Measurements from ENCODE around the gene MRTFB. TPM values are rescaled to one million over a fixed set of nuclear protein-coding genes. Genes with fewer than 3 reads are reported as not detected.

MRTFB gene
- total RNA-seq, 1 donor from 2014 or later: 31.4 TPM

GRCh38 chr16:14125000-14125681, 54.0 kb downstream of the MRTFB start:
- Mint-ChIP-seq H3K4me3 (ENCODE audit: unreplicated experiment) (no peak overlapping the region), H3K27me3 (ENCODE audit: unreplicated experiment) (no peaks in the 10 kb centered on the region), H3K4me1 (ENCODE audit: unreplicated experiment) (peaks cover 17% of the 10 kb centered on the region), H3K9me3 (ENCODE audit: unreplicated experiment) (peaks cover 3% of the 10 kb centered on the region), H3K27ac (ENCODE audit: unreplicated experiment) (peak overlapping the region; percentile 29), H3K36me3 (ENCODE audit: unreplicated experiment) (peaks cover under 1% of the 10 kb centered on the region)
- DNase-seq (ENCODE audit: extremely low spot score, unreplicated experiment): no peak
- TF ChIP-seq CTCF (IDR thresholded peaks at IDR 0.05): no peak

- no peak overlapping the region for H3K27ac Mint-ChIP-seq (ENCODE audit: unreplicated experiment)
- no peak overlapping the region for H3K4me3 Mint-ChIP-seq (ENCODE audit: unreplicated experiment)
- peaks cover 3% of the 10 kb centered on the region for H3K9me3 Mint-ChIP-seq (ENCODE audit: unreplicated experiment)
- no peaks in the 10 kb centered on the region for H3K27me3 Mint-ChIP-seq (ENCODE audit: unreplicated experiment)
- DNase-seq (ENCODE audit: extremely low spot score, unreplicated experiment): no peak
- H3K36me3 Mint-ChIP-seq (ENCODE audit: unreplicated experiment): no peaks in the 10 kb centered on the region
- TF ChIP-seq CTCF (IDR thresholded peaks at IDR 0.05): no peak
- H3K4me1 Mint-ChIP-seq (ENCODE audit: unreplicated experiment): peaks cover 17% of the 10 kb centered on the region
These were observed 54.6 kb downstream of the MRTFB start for GRCh38 chr16:14125708-14126107.

- Mint-ChIP-seq H3K4me1 (ENCODE audit: unreplicated experiment) (peaks cover 15% of the 10 kb centered on the region), H3K9me3 (ENCODE audit: unreplicated experiment) (peaks cover 3% of the 10 kb centered on the region), H3K27me3 (ENCODE audit: unreplicated experiment) (no peaks in the 10 kb centered on the region), H3K36me3 (ENCODE audit: unreplicated experiment) (no peaks in the 10 kb centered on the region), H3K4me3 (ENCODE audit: unreplicated experiment) (no peak overlapping the region), H3K27ac (ENCODE audit: unreplicated experiment) (no peak overlapping the region)
- no peak for TF ChIP-seq CTCF (IDR thresholded peaks at IDR 0.05)
- no peak for DNase-seq (ENCODE audit: extremely low spot score, unreplicated experiment)
These were observed 57.0 kb downstream of the MRTFB start for GRCh38 chr16:14128097-14128496.

GRCh38 chr16:14129502-14129901, 58.4 kb downstream of the MRTFB start:
- Mint-ChIP-seq H3K4me3 (ENCODE audit: unreplicated experiment) (no peak overlapping the region), H3K9me3 (ENCODE audit: unreplicated experiment) (peaks cover 3% of the 10 kb centered on the region), H3K4me1 (ENCODE audit: unreplicated experiment) (peaks cover 15% of the 10 kb centered on the region), H3K27ac (ENCODE audit: unreplicated experiment) (no peak overlapping the region), H3K36me3 (ENCODE audit: unreplicated experiment) (no peaks in the 10 kb centered on the region), H3K27me3 (ENCODE audit: unreplicated experiment) (no peaks in the 10 kb centered on the region)
- no peak for TF ChIP-seq CTCF (IDR thresholded peaks at IDR 0.05)
- DNase-seq (ENCODE audit: extremely low spot score, unreplicated experiment): no peak

- Mint-ChIP-seq H3K36me3 (ENCODE audit: unreplicated experiment) (no peaks in the 10 kb centered on the region), H3K9me3 (ENCODE audit: unreplicated experiment) (peaks cover 3% of the 10 kb centered on the region), H3K4me3 (ENCODE audit: unreplicated experiment) (no peak overlapping the region), H3K27ac (ENCODE audit: unreplicated experiment) (no peak overlapping the region), H3K27me3 (ENCODE audit: unreplicated experiment) (no peaks in the 10 kb centered on the region), H3K4me1 (ENCODE audit: unreplicated experiment) (peaks cover 2% of the 10 kb centered on the region)
- DNase-seq (ENCODE audit: extremely low spot score, unreplicated experiment): no peak
- TF ChIP-seq CTCF (IDR thresholded peaks at IDR 0.05): no peak
These were observed 60.9 kb downstream of the MRTFB start for GRCh38 chr16:14131774-14132695.
